Measurements from ENCODE around the gene KLHL22.
"Not testable (repeated sequence)": the region's sequence is repeated elsewhere in the genome, so short reads cannot be mapped to it uniquely, and the experiment has no call there.

DNA sequence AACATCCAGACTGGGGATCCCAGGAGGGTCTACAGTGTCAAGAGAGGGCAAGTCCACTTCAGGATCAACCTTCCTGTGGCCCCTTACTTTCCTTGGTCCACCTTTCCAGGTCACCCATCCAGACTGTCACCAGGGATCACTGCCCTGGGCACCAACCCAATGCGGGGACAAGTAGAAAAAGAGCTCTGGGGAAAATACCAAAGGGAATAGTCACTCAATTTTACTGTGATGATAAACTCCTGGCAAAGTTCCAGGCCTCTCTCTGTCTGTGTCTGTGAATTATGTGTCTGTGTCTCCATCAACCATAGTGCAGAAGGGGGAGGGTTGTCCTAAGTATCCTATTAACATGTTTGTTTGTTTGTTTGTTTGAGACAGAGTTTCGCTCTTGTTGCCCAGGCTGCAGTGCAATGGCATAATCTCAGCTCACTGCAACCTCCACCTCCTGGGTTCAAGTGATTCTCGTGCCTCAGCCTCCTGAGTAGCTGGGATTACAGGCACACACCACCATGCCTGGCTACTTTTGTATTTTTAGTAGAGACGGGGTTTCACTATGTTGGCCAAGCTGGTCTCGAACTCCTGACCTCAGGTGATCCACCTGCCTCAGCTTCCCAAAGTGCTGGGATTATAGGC is 8.8 kb upstream of the KLHL22 start:
- TF ChIP-seq TAF15 (IDR thresholded peaks at IDR 0.05; ENCODE audit: low read depth, low read length, poor library complexity, severe bottlenecking); NR2C2 (CRISPR knock-in tag; IDR thresholded peaks at IDR 0.05; ENCODE audit: borderline replicate concordance); HOXA3 (CRISPR knock-in tag; IDR thresholded peaks at IDR 0.05); EZH2 (conservative IDR thresholded peaks at IDR 0.05; ENCODE audit: low read depth, low read length); FOXK2 (IDR thresholded peaks at IDR 0.05); RARG (CRISPR knock-in tag; IDR thresholded peaks at IDR 0.05; ENCODE audit: low read depth); FOXA3 (CRISPR knock-in tag; IDR thresholded peaks at IDR 0.05); RFX1 (IDR thresholded peaks at IDR 0.05): not testable (repeated sequence)
- TF ChIP-seq, protein P1, sequence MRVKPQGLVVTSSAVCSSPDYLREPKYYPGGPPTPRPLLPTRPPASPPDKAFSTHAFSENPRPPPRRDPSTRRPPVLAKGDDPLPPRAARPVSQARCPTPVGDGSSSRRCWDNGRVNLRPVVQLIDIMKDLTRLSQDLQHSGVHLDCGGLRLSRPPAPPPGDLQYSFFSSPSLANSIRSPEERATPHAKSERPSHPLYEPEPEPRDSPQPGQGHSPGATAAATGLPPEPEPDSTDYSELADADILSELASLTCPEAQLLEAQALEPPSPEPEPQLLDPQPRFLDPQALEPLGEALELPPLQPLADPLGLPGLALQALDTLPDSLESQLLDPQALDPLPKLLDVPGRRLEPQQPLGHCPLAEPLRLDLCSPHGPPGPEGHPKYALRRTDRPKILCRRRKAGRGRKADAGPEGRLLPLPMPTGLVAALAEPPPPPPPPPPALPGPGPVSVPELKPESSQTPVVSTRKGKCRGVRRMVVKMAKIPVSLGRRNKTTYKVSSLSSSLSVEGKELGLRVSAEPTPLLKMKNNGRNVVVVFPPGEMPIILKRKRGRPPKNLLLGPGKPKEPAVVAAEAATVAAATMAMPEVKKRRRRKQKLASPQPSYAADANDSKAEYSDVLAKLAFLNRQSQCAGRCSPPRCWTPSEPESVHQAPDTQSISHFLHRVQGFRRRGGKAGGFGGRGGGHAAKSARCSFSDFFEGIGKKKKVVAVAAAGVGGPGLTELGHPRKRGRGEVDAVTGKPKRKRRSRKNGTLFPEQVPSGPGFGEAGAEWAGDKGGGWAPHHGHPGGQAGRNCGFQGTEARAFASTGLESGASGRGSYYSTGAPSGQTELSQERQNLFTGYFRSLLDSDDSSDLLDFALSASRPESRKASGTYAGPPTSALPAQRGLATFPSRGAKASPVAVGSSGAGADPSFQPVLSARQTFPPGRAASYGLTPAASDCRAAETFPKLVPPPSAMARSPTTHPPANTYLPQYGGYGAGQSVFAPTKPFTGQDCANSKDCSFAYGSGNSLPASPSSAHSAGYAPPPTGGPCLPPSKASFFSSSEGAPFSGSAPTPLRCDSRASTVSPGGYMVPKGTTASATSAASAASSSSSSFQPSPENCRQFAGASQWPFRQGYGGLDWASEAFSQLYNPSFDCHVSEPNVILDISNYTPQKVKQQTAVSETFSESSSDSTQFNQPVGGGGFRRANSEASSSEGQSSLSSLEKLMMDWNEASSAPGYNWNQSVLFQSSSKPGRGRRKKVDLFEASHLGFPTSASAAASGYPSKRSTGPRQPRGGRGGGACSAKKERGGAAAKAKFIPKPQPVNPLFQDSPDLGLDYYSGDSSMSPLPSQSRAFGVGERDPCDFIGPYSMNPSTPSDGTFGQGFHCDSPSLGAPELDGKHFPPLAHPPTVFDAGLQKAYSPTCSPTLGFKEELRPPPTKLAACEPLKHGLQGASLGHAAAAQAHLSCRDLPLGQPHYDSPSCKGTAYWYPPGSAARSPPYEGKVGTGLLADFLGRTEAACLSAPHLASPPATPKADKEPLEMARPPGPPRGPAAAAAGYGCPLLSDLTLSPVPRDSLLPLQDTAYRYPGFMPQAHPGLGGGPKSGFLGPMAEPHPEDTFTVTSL (CRISPR knock-in tag; IDR thresholded peaks at IDR 0.05; ENCODE audit: borderline replicate concordance), result not testable (repeated sequence)
- TF ChIP-seq, protein P2, sequence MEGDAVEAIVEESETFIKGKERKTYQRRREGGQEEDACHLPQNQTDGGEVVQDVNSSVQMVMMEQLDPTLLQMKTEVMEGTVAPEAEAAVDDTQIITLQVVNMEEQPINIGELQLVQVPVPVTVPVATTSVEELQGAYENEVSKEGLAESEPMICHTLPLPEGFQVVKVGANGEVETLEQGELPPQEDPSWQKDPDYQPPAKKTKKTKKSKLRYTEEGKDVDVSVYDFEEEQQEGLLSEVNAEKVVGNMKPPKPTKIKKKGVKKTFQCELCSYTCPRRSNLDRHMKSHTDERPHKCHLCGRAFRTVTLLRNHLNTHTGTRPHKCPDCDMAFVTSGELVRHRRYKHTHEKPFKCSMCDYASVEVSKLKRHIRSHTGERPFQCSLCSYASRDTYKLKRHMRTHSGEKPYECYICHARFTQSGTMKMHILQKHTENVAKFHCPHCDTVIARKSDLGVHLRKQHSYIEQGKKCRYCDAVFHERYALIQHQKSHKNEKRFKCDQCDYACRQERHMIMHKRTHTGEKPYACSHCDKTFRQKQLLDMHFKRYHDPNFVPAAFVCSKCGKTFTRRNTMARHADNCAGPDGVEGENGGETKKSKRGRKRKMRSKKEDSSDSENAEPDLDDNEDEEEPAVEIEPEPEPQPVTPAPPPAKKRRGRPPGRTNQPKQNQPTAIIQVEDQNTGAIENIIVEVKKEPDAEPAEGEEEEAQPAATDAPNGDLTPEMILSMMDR (CRISPR knock-in tag; IDR thresholded peaks at IDR 0.05), result not testable (repeated sequence)
- TF ChIP-seq, protein P3, sequence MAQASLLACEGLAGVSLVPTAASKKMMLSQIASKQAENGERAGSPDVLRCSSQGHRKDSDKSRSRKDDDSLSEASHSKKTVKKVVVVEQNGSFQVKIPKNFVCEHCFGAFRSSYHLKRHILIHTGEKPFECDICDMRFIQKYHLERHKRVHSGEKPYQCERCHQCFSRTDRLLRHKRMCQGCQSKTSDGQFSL (CRISPR knock-in tag; IDR thresholded peaks at IDR 0.05), result not testable (repeated sequence)
- TF ChIP-seq, protein P4, sequence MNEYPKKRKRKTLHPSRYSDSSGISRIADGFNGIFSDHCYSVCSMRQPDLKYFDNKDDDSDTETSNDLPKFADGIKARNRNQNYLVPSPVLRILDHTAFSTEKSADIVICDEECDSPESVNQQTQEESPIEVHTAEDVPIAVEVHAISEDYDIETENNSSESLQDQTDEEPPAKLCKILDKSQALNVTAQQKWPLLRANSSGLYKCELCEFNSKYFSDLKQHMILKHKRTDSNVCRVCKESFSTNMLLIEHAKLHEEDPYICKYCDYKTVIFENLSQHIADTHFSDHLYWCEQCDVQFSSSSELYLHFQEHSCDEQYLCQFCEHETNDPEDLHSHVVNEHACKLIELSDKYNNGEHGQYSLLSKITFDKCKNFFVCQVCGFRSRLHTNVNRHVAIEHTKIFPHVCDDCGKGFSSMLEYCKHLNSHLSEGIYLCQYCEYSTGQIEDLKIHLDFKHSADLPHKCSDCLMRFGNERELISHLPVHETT (CRISPR knock-in tag; conservative IDR thresholded peaks at IDR 0.05), result not testable (repeated sequence)

All from HepG2 (cell line).